Fibroblast of mammary gland (primary cell): ENCODE results near the gene OXSM.
A peak's percentile ranks its signal among the peaks of the same experiment; 100 is the strongest.

Source experiments
- DNase-seq: peaks from one replicate; pipeline ENCODE4 v3.0.0-alpha.2; 2010; ENCODE audit warnings: low read depth
- H3K4me3 ChIP-seq: 2 replicates; pipeline ENCODE4 v1.5.1; 2011; ENCODE audit warnings: low read depth, mild to moderate bottlenecking, low read length, moderate library complexity; ENCODE audit not compliant: control insufficient read depth
- TF ChIP-seq, protein P1 (sequence below): conservative IDR thresholded peaks from 2 replicates; pipeline ENCODE4 v1.5.1; 2011; ENCODE audit warnings: low read depth, low read length, inconsistent platforms; ENCODE audit not compliant: control insufficient read depth, insufficient read depth

OXSM gene

DNA sequence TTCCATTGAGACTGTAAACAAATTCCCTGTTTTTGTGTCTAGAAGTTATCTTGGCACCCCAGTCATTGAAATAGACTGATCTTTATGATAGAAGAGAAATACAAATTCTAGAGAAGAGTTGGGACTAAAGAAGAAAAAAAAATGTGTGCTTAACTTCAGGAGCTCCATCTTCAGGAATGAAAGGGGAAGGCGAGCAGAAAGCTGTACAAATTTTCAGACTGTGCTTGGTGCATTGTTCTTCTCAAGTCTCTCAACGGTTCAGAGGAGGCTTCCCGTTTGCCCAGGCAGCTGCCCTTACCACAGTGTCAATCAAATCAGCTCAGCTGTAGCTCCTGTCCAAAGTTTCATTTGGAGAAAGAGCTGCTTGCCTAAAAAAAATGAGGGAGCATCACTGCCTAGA is 41.7 kb downstream of the OXSM start:
- TF ChIP-seq, protein P1, sequence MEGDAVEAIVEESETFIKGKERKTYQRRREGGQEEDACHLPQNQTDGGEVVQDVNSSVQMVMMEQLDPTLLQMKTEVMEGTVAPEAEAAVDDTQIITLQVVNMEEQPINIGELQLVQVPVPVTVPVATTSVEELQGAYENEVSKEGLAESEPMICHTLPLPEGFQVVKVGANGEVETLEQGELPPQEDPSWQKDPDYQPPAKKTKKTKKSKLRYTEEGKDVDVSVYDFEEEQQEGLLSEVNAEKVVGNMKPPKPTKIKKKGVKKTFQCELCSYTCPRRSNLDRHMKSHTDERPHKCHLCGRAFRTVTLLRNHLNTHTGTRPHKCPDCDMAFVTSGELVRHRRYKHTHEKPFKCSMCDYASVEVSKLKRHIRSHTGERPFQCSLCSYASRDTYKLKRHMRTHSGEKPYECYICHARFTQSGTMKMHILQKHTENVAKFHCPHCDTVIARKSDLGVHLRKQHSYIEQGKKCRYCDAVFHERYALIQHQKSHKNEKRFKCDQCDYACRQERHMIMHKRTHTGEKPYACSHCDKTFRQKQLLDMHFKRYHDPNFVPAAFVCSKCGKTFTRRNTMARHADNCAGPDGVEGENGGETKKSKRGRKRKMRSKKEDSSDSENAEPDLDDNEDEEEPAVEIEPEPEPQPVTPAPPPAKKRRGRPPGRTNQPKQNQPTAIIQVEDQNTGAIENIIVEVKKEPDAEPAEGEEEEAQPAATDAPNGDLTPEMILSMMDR, result peak; percentile 47
- H3K4me3 ChIP-seq, result no peak overlapping the region
- DNase-seq, result peak; percentile 47

DNA sequence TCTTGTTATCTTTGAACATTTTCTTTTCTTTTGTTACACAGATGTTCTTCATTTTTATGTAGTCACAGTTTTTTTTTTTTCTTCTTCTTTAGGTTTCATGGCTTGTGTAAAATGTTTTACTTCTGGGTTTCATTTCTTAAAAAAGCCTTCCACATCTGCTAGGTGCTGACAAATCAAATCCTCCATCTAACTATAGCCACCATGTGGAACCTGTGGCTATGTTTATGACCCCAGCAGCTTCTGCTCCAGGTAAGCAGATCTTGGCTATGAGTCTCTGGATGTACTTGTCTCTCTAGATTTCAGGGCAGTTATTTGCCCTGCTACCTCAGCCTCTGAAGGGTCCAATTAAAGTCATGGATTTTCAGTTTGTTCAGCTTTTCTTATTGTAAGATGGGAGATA is 44.5 kb downstream of the OXSM start:
- DNase-seq, result no peak
- TF ChIP-seq, protein P1, result no peak
- H3K4me3 ChIP-seq, result no peak overlapping the region

DNA sequence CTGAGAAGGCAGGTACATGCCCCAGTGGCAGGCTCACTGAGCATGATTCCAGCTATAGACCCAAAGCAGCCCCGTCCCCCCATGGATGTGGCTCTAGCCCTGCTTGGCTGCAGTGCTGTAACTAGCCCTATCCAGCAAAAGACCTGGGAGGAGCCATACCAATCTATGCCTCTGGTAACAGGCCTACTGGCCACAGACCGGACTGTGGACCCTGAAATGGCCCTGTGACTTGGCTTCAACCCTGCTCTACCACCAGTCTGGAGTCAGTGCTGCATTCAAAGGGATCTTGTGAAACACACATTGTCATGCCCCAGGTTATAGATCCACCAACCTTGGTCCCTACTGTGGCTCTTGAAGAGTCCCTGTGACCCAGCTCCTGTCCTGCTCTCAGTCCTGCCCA is 46.7 kb downstream of the OXSM start:
- TF ChIP-seq, protein P1, result no peak
- H3K4me3 ChIP-seq, result no peak overlapping the region
- DNase-seq, result no peak

DNA sequence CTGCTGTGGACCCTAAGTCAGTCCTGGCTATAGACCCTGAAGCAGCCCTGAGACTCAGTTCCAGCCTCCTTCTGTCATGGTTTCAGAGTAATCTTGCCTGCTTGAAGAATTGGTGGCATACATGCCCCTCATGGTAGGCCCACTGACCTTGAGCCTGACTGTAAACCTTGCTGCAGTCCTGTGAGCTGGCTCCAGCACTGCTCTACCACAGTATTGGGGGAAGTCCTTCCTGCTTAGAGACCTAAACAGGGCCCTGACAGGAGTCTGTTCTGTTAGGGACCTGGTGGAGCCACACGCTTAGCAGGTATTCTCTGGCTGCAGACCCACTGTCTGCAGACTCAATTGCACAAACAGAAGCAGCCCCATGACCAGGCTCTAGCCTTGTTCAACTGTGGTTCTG is 47.1 kb downstream of the OXSM start:
- DNase-seq, result no peak
- TF ChIP-seq, protein P1, result no peak
- H3K4me3 ChIP-seq, result no peak overlapping the region

DNA sequence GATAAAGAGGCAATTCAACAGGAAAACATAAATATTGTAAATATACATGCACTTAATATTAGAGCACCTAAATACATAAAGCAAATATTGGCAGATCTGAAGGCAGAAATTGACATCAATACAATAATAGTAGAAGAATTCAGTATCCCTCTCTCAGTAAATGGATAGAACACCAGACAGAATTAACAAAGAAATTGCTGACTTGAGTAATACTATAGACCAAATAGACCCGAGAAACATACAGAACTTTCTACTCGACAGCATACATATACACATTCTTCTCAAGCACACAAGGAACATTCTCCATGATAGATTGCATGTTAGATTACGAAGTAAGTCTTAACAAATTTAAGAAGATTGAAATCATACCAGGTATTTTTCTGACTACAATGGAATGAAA is 50.2 kb downstream of the OXSM start:
- no peak overlapping the region for H3K4me3 ChIP-seq
- DNase-seq, result no peak
- TF ChIP-seq, protein P1, result no peak

DNA sequence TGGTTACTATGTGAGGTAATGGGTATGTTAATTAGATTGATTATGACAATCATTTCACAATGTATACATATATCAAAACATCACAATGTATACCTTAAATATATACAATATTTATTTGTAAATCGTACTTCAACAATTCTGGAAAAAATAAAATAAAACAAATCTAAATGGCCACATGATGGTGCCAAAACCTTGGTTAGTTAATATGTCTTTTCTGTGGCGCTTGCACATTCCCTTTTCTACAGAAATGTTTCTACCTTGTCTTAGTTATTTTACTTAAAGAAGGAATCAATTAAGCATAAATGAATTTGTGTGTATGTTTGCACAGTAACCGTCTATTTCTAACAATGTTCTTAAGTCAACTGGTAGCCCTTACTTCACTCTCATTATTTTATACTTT is 53.4 kb downstream of the OXSM start:
- DNase-seq, result peak; percentile 22
- H3K4me3 ChIP-seq, result no peak overlapping the region
- TF ChIP-seq, protein P1, result no peak
